ENCODE data around the gene SLC66A2. TPM values are rescaled to one million over a fixed set of nuclear protein-coding genes. Genes with fewer than 3 reads are reported as not detected.

Gene SLC66A2
- total RNA-seq, 1 donor, result 108 TPM

DNA sequence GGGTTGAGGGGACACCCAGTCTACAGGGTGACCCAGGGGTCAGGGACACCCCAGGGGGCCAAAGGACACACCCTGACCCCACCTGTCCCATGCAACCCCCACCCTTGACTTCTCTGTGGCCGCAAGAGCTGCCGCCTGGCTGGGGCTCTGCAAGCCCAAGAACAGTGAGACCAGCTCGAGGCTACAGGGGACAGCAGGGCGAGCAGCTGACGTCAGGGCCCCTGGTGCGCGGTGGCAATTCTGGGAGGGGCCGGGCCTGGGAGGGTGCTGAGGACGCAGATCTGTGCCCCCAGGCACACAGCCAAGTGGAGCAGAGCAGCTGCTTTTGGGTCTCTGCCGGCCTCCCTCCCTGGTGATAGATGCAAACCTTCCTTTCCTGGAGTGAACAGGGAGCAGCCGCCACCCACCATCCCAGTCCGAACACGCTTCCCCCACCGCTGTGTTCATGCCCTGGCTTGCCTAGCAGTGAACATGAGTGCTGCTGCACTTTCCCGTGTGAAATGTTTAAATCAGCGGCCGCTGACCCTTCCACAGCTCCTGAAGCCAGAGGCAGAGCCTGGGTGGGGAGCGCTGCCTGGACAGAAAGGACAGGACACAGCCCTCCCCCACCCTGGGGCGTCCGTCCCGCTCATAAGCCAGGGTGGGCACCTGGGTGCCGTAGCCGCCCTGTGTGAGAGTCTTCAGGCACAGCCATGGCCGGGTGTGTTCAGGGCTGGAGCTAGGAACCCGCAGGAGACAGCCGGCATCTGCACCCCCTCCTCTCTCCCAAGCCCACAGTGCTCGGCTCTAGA lies 46.9 kb downstream of the SLC66A2 start:
- DNase-seq (ENCODE audit: low read depth in 2 of 3, low spot score in 2 of 3), result no peak

DNA sequence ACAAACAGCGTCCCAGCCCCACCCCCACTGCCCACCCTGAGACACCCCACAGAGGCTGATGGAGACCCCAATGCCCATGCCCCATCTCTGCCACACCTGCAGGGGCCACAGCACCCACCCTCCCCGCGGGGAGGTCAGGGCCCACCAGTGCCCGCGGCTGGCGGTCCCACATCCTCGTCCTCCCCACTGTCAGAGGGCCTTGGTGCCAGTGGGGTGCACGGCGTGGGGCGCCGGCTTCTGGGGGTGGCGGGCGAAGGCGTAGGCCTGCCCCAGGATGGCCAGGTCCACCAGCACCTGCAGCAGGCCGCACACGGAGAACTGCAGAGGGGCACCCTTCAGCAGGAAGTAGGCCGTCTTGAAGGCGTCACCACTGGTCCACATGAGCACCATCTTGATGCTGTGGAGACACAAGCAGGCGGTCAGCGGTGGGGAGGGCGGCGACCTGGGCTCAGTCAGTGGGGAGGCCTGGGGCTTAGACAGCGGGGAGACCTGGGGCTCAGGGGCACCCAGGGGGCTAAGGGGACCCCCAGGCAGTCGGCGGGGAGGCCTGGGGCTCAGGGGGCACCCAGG lies 47.6 kb downstream of the SLC66A2 start:
- DNase-seq (ENCODE audit: low read depth in 2 of 3, low spot score in 2 of 3), result no peak

DNA sequence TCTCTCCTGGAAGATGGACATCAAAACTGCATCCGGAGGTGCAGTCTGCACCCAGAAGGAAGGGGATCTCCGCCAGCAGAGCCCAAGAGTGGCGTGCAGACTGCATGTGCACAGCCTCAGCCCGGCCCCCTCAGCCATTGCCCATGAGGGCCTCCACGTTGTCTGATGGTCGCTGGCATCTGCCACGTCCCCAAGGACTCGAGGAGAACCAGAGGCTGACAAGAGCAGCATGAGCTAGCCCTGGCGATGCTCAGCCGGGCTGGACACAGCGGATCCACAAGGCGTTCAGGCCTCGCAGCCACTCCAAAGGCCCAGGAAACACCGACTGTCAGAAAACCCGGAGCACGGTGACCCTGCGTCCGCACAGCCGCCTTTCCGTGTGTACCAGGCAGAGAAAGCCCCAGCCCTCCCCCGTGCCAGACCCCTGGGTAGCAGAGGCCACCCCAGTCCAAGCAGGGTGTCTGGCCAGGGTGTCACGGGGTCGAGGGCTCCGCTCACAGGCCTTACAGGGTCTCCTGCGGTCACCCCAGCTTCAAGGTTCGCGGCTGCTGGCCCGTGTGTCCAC lies 48.3 kb downstream of the SLC66A2 start:
- DNase-seq (ENCODE audit: low read depth in 2 of 3, low spot score in 2 of 3), result no peak

DNA sequence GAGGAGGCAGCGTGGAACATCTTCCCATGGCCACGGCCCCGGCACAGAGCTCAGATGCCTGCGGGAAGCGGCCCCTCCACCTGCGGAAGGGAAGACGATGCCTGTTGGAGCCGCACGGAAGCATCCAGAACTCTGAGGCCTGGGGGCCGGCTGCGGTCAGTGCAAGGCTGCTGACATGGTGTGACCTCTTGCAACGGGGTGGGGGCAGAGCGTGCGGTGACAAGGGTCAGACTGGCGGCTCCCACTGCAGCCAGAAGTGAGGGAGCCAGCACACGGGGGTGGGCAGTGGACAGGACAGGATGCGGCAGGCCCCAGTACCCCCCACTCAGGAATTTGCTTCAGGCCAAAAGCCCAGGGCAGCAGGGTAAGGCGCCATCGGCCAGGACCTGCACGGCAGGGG lies 48.8 kb downstream of the SLC66A2 start:
- no peak for DNase-seq (ENCODE audit: low read depth in 2 of 3, low spot score in 2 of 3)

DNA sequence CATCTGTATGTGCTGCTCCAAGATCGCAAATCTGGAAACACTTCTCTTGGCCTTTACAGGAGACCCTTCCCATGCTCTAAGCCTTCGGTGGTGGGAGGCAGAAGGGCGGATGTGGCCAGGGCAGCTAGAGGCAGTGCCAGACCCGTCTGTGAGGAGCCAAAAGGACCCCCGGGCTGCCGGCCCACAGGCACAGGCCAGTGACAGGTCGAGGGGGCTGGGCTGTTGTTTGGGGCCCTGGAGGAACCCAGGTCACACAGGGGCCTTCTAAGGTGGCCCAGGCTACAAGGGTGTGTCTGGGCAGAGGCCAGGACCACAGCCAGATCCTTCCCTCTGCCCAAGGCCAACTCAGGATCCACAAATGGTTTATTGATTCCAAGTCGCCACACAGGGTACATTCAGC lies 49.4 kb downstream of the SLC66A2 start:
- no peak for DNase-seq (ENCODE audit: low read depth in 2 of 3, low spot score in 2 of 3)

DNA sequence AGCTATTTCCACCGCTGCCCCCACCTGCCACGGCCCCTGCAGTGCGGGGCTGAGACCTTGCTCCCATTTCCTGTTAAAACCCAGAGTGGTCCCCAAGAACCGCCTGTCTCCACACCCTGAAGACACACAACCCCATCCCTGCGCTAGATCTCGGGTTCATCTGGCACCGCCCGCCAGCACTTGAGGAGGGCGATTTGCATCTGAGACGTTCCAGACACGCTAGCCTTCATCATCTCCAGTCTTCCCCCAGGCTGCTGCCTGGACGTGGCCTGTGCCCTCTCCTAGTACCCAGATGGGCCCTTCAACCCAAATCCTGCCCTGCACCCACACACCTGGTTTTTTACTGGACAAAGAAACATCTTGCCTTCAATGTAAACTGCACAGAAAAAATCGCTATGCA lies 49.8 kb downstream of the SLC66A2 start:
- DNase-seq (ENCODE audit: low read depth in 2 of 3, low spot score in 2 of 3), result no peak

DNA sequence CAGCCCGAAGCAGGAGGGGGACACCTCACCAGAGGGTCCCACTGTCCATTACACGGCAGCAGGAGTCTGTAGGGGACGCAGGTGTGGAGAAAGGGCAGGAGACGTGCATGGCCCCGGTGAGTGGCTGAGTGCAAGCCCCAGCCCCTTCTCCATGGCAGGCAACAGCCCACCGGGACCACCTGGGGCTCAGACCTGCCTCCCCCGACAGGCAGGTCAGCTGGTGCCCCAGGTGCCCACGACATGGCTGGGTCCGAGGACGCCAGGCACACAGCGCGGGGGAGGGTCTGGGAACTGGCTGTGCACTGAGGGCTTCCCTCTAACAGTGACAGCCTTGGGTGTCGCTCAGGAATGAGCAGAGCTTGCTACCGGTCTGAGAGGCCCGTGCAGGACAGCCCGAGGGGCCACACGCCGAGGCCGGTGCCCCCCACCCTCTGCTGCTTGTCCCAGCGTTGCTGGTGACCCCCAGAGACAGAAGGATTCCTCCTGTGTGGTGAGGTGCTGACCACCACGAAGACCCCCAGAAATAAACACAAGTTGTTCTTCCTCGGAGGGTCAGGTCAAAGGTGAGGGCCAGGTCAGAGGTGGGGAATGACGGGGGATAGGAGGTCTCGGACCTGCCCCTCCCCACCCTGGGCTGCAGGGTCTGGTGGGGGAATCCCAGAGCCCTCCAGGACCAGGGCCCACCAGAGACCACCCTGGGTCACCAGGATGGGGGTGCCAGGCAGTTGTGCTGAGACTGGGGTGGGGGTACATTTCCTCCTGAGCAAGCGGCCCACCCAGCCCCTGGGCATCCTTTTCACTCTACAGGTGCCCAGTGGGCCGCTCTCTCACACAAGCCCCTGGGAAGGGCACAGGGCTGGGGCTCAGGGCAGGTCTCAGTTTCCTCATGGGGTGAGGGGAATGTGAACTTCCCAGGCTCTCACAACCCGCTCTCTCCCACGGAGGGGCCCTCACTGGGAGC lies 50.6 kb downstream of the SLC66A2 start:
- DNase-seq (ENCODE audit: low read depth in 2 of 3, low spot score in 2 of 3), result no peak

DNA sequence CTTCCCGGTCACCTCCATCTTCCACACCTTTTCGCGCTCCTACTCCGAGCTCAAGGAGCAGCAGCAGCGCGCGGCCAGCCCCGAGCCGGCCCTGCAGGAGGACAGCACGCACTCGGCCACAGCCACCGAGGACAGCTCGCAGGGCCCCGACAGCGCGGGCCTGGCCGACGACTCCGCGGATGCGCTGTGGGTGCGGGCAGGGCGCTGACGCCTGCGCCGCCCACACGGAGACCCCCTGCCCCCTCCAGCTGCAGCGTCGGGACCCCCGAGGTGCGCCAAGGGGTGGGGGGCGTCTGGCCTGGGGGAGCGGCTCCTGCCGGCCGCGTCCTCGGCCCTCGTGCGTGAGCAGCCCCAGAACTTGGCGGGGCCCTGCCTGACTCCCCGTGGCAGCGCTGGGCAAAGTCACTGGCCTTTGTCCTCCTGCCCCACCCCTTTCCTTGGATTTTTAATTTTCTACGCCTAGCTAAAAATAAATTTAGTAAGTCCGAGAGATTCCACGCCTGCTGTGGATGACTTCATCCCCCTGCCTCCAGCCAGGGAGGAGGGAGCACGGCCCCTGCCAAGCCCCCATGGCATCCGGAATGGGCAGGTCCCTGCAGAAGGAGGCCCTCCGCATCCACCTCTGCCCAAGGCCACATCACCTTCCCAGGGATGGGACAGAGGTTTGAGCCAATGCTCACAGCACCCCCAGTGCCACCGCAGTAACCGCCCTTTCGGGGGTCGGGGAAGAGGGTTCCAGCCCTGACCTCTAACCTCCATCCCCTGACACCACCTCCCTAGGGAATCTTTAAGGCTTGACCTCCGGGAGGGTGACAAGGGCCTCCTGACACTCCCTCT lies 51.6 kb downstream of the SLC66A2 start:
- no peak for DNase-seq (ENCODE audit: low read depth in 2 of 3, low spot score in 2 of 3)

DNA sequence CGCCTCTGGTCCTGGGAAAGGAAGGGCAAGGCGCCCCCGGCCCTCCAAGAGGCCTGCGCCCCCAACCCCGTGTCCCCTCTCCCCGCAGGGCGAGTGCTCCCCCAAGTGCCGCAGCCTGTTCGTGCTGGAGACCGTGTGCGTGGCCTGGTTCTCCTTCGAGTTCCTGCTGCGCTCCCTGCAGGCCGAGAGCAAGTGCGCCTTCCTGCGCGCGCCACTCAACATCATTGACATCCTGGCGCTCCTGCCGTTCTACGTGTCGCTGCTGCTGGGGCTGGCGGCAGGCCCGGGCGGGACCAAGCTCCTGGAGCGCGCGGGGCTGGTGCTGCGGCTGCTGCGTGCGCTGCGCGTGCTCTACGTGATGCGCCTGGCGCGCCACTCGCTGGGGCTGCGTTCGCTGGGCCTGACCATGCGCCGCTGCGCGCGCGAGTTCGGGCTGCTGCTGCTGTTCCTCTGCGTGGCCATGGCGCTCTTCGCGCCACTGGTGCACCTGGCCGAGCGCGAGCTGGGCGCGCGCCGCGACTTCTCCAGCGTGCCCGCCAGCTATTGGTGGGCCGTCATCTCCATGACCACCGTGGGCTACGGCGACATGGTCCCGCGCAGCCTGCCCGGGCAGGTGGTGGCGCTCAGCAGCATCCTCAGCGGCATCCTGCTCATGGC lies 52.4 kb downstream of the SLC66A2 start:
- DNase-seq (ENCODE audit: low read depth in 2 of 3, low spot score in 2 of 3), result no peak

DNA sequence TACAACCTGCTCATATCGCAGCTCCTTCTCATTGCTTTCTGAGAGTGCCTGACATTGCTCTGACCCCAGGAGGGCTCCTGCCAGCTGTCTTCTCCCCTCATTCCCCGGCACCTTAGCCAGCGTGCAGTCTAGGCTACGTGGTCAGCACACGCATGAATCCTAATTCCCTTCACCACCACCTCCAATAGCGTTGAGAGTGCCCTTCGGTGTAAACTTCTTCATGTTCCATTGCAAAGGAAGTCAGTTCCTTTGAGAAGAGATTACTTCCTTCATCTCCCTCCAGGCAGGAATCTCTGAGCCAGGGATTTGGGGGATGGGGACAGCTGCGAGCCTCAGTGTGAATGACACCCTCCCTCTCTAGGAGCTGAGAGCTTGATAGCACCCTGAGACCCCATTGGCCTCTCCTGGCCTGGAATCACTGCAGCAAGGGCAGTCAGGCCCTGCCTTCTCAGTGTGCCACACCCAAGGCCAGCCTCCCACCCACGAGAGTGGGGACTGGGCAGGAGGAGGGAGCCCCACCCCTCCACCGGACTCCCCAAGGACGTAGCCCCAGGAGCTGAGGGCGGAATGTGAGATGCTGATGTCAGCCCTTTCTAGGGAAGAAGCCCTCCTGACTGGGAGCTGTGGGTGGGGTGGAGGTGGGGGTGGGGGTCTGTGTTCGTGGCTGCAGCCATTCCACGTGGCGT lies 53.4 kb downstream of the SLC66A2 start:
- no peak for DNase-seq (ENCODE audit: low read depth in 2 of 3, low spot score in 2 of 3)

DNA sequence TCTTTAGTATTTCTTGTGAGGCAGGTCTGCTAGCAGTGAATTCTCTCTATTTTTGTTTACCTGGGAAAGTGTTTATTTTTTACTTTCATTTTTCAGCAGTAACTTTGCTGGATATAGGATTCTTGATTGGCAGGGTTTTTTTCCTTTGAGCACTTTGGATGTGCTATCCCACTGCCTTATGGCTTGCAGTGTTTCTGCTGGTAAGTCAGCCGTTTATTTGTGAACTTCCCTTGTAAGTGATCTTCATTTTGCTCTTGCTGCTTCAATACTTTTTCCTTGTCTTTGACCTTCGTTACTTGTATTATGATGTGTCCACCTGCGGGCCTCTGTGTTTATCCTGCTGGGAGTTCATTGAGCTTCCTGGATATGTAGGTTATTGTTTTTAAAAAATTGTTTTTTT lies 54.7 kb downstream of the SLC66A2 start:
- peak in 1 of 3 donors; percentile 21 for DNase-seq (ENCODE audit: low read depth in 2 of 3, low spot score in 2 of 3)

DNA sequence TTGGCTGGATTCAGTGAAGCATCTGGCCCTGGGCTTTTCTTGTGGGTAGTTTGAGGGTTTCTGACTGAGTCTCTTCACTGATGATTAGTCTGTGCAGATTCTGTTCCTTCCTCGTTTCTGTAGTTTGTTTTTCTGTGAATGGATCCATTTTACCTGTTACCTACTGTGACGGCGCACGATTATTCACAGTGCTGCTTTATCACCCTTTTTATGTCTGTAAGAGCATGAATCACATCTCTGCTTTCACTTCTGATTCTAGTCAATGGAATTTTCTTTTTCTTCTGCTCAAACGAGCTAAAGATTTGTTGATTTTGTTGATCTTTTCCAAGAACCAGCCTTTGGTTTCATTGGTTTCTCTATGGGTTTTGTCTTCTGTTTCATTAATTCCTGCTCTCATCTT lies 60.8 kb downstream of the SLC66A2 start:
- DNase-seq (ENCODE audit: low read depth in 2 of 3, low spot score in 2 of 3), result no peak

DNA sequence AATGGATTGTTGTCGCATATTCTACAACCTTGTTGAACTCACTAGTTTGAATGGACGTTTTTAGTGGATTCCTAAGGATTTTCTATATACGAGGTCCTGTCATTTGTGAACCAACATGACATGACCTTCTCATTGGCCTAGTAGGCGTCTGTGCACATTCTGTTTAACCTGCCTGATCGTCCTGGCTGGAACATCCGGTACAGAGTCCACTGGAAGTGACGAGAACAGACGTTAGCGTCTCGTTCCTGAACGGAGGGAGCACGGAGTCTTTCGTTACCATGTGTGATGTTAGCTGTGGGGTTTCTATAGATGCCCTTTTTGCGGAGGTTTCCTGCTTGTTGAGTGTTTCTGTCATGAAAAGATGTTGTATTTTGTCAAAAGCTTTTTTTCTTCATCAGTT lies 61.9 kb downstream of the SLC66A2 start:
- DNase-seq (ENCODE audit: low read depth in 2 of 3, low spot score in 2 of 3), result no peak

DNA sequence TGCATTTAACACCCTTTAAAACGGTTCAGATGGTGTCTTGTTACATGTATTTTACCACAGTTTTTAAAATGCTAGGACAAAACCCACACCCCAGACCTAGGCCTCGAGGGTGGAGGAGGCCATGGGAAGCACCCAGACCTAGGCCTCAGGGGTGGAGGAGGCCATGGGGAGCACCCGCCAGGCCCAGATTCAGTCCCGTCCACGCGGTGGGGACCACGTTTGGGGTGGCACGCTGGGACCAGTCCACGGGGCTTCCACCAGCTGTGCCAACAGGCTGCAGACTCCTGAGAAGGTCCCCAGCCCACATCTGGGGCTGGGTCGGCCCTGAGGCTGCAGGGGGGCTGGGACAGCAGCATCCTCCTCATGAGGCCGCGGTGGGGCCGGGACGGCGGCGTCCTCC lies 63.4 kb downstream of the SLC66A2 start:
- DNase-seq (ENCODE audit: low read depth in 2 of 3, low spot score in 2 of 3), result no peak

DNA sequence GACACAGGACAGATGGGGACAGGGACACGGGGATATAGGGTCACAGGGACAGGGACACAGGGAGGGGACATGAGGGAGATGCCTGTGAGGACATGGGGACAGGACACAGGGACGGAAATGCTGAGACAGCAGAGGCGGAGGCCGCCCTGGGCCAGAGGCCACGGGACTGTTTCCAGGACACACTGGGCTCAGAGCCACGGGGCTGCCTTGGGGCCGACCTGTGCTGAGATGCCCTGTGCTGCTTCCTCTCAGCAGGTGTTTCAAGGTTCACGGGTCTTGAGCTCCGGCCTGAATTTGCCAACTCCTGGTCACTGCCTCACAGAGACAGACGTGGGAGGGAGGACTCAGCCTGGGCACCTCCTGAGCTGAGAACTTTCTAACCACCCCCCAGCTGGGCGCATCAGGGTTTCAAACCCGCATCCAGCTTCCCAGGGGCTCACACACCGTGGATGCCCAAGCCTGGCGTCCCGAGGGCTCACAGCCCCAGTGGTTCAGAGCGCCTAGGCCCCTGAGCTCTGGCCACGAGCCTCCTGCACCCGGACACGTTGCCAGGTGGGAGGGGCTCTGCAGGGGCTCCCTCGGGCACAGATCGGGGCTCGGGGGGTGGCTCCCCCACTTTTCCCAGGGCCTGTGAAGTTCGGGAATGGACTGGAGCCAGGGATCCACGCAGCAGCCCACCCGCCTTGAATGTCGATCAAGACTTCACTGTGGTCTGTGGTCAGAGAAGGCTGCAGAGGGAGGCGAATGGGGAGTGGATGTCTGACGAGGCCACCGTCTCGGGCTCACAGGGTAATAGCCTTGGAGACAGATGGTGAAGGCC lies 64.1 kb downstream of the SLC66A2 start:
- no peak for DNase-seq (ENCODE audit: low read depth in 2 of 3, low spot score in 2 of 3)

DNA sequence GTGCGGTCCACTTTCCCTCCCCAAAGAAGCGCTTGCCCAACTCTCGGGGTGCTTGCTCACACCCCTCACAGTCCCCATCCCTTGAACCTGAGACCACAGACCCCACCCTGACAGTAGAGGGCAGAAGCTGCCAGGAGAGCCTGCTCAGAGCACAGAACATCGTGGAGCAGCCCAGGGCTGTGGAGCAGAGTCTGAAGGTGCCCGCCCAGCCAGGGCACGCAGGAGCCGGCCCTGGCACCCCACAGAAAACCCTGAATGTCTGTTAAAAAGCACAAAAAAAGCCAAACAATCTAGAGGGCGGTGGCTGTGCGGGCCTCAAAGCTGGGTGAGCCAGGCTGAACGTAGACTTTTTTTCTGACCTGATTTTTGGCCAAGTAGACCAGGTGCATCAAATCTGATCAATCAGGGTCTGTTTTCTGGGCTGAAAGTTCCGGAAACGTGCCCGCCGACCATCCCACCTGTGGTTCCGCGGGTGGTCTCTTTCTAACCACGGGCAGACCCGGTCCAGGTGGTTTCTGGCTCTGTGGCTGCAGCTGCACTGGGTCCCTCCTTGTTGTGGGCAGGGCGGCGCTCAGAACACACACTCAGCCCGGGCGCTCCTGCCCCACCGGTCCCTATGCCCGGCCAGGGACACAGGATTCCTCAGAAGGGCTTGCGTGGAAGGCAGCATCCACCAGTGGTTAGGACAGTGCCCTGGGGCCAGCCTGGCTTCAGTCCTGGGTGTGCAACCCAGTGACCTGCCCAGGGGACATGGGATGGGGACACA lies 66.3 kb downstream of the SLC66A2 start:
- DNase-seq (ENCODE audit: low read depth in 2 of 3, low spot score in 2 of 3), result no peak

DNA sequence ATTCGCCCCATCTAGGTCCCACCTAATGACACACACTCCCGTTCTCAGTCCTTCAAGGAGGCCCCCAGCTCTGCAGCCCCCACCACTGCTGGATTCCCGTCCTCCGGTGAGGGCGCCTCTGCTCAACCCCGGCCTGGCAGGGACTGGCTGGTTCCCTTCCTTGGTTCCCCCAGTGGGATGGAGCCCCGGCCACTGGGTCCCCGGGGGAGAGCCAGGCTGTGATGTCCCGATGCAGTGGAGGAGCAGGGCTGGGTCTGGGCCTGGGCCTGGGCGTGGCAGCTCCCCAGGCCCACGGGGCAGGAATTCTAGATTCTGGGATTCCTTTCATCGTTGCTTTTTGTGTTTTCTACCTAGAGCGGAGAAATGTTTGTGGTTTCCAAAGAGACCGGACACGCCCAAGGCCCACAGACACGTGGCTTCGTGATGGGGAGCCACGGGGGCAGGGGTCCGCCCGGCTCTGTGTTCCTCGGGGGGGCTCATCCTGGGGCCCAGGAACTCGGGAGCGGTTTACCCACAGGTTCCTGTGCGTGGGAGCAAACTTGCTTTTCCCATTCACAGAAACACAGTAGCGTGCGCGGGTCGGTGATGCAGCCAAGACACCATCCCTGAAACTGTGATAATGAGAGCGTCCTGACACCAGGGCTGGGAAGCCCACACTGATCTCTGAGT lies 67.0 kb downstream of the SLC66A2 start:
- no peak for DNase-seq (ENCODE audit: low read depth in 2 of 3, low spot score in 2 of 3)
